22Rv1 (cell line): ENCODE data around the gene PCDHGA7.
"Not testable (repeated sequence)": the region's sequence is repeated elsewhere in the genome, so short reads cannot be mapped to it uniquely, and the experiment has no call there.

Experiments used
- H3K27ac ChIP-seq: fragments of 450-650 bp; 2 replicates; pipeline ENCODE4 v1.5.1; 2017
- CTCF ChIP-seq: fragments of 450-650 bp; IDR thresholded peaks from 2 replicates; pipeline ENCODE4 v1.5.1; 2017; ENCODE audit warnings: mild to moderate bottlenecking
- ZFX ChIP-seq: fragments of 450-650 bp; IDR thresholded peaks from 2 replicates; pipeline ENCODE4 v1.6.1; 2017; ENCODE audit warnings: antibody characterized with exemption, borderline replicate concordance

Gene PCDHGA7

GRCh38 chr5:141411575-141411974, 29.0 kb downstream of the PCDHGA7 start:
- TF ChIP-seq ZFX (no peak), CTCF (no peak)
- no peak overlapping the region for H3K27ac ChIP-seq

- H3K27ac ChIP-seq: peak within 1 kb of the TSS; percentile 55
- TF ChIP-seq CTCF: peak; percentile 87
- no peak for TF ChIP-seq ZFX
Observed at GRCh38 chr5:141412854-141413539, 30.5 kb downstream of the PCDHGA7 start, which contains the start of gene PCDHGA10. TSS of gene PCDHGA10 (plus strand) at chr5:141412987. CDS start at chr5:141413176, 189 bp downstream.

GRCh38 chr5:141413540-141414069, 31.1 kb downstream of the PCDHGA7 start:
- TF ChIP-seq CTCF: no peak
- TF ChIP-seq ZFX: no peak
- peak overlapping the region; percentile 55 for H3K27ac ChIP-seq

- not testable (repeated sequence) for H3K27ac ChIP-seq
Observed at GRCh38 chr5:141414548-141415274, 32.2 kb downstream of the PCDHGA7 start.

GRCh38 chr5:141415275-141415618, 32.7 kb downstream of the PCDHGA7 start:
- not testable (repeated sequence) for H3K27ac ChIP-seq

- peak; percentile 89 for TF ChIP-seq CTCF
- not testable (repeated sequence) for H3K27ac ChIP-seq
Observed at GRCh38 chr5:141417494-141418172, 35.1 kb downstream of the PCDHGA7 start, which contains the start of gene PCDHGB7. TSS of gene PCDHGB7 (plus strand) at chr5:141417677. CDS start at chr5:141417860, 183 bp downstream.

- H3K27ac ChIP-seq: no peak overlapping the region
- no peak for TF ChIP-seq ZFX
- no peak for TF ChIP-seq CTCF
Observed at GRCh38 chr5:141419074-141419880, 36.7 kb downstream of the PCDHGA7 start.
